MM.1S (cell line): ENCODE measurements around the gene ANGEL1.

Experiments
- CTCF ChIP-seq: fragments of 300-600 bp; sonication (generic); IDR thresholded peaks from 2 replicates; pipeline ENCODE4 v1.5.1; 2016; ENCODE audit warnings: antibody characterized with exemption, low read length, mixed read lengths
- EZH2 ChIP-seq: fragments of 300-600 bp; sonication (generic); optimal IDR thresholded peaks from 2 replicates; pipeline ENCODE3; 2017; ENCODE audit warnings: low read depth, mild to moderate bottlenecking, antibody characterized with exemption, low read length, mixed read lengths
- EZH2phosphoT487 ChIP-seq: fragments of 300-600 bp; sonication (generic); IDR thresholded peaks from 2 replicates; pipeline ENCODE4 v1.6.1; 2018; ENCODE audit warnings: antibody characterized with exemption, low read length

DNA sequence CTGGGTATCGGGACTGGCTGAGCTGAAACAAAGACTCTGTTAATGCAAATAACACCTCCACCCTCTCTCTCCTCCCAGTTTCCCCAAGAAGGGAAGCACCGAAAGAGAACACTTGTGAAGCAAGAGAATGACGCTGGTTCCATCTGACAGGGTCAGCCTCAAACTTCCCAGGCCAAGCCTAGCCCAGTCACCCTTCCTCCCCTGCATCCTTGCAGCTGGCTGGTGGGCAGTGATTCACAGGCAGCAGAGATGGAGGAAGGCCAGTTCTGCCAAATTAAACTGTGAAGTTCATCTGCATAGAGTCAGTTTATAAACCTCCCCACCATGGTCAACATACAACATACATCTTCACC is 16.3 kb upstream of the ANGEL1 start:
- TF ChIP-seq CTCF, result no peak
- no peak for TF ChIP-seq EZH2
- no peak for TF ChIP-seq EZH2phosphoT487
